ENCODE results near the gene POLR2E. TPM values are rescaled to one million over a fixed set of nuclear protein-coding genes. Genes with fewer than 3 reads are reported as not detected.

The POLR2E gene
- total and polyA plus RNA-seq, 2 of the 13 experiments (the other 11 are each of a cell fraction or from before 2014, with no cell fraction given), result 140 to 272 TPM

GRCh38 chr19:1050989-1051788, 44.0 kb downstream of the POLR2E start (continued):
- TF ChIP-seq SOX13 (IDR thresholded peaks at IDR 0.05), result no peak
- TF ChIP-seq SOX13 (CRISPR knock-in tag; conservative IDR thresholded peaks at IDR 0.05 in 1 of 2, IDR thresholded peaks at IDR 0.05 in 1 of 2), result peak in 1 of 2 experiments; percentile 15; a peak in 1 of 4 replicates
- TF ChIP-seq ZSCAN12 (CRISPR knock-in tag; IDR thresholded peaks at IDR 0.05), result peak; percentile 92
- 0 out of 2 replicates have a peak, but pooled peaks have one; percentile 46 for TF ChIP-seq ZNF550 (CRISPR knock-in tag; IDR thresholded peaks at IDR 0.05; ENCODE audit: borderline replicate concordance)
- TF ChIP-seq GABPA (IDR thresholded peaks at IDR 0.05; ENCODE audit: low read depth, low read length), result no peak
- peak; percentile 8; the same call in 1 of the 2 replicates for TF ChIP-seq GABPA (CRISPR knock-in tag; IDR thresholded peaks at IDR 0.05; ENCODE audit: low read depth)
- no peak for TF ChIP-seq RBM39 (IDR thresholded peaks at IDR 0.05; ENCODE audit: low read depth, low read length, poor library complexity, severe bottlenecking)
- TF ChIP-seq ZSCAN31 (CRISPR knock-in tag; IDR thresholded peaks at IDR 0.05; ENCODE audit: low read depth), result no peak
- TF ChIP-seq ZBTB7A (CRISPR knock-in tag; IDR thresholded peaks at IDR 0.05), result peak; percentile 93
- no peak for TF ChIP-seq SAFB2 (CRISPR knock-in tag; IDR thresholded peaks at IDR 0.05; ENCODE audit: borderline replicate concordance, low read depth)
- 0 out of 2 replicates have a peak, but pooled peaks have one; percentile 35 for TF ChIP-seq STAT5B (CRISPR knock-in tag; IDR thresholded peaks at IDR 0.05)
- peak; percentile 28 for TF ChIP-seq IKZF5 (CRISPR knock-in tag; IDR thresholded peaks at IDR 0.05)
- peak; percentile 83; the same call in 1 of the 2 replicates for TF ChIP-seq YEATS4 (CRISPR knock-in tag; IDR thresholded peaks at IDR 0.05; ENCODE audit: borderline replicate concordance)
- peak; percentile 39; the same call in 1 of the 2 replicates for TF ChIP-seq ZNF598 (CRISPR knock-in tag; IDR thresholded peaks at IDR 0.05; ENCODE audit: borderline replicate concordance)
- peak; percentile 23 for TF ChIP-seq KLF11 (CRISPR knock-in tag; IDR thresholded peaks at IDR 0.05)
- no peak; the same call in 1 of the 2 replicates for TF ChIP-seq KMT2A (CRISPR knock-in tag; IDR thresholded peaks at IDR 0.05)
- TF ChIP-seq ZSCAN20 (CRISPR knock-in tag; IDR thresholded peaks at IDR 0.05; ENCODE audit: borderline replicate concordance), result no peak; the same call in 1 of the 2 replicates
- TF ChIP-seq ZFP1 (CRISPR knock-in tag; IDR thresholded peaks at IDR 0.05), result 0 out of 2 replicates have a peak, but pooled peaks have one; percentile 5
- no peak for TF ChIP-seq ZNF644 (CRISPR knock-in tag; IDR thresholded peaks at IDR 0.05; ENCODE audit: low read depth)
- TF ChIP-seq ZSCAN9 (CRISPR knock-in tag; IDR thresholded peaks at IDR 0.05; ENCODE audit: borderline replicate concordance), result peak; percentile 35
- TF ChIP-seq ZFP82 (CRISPR knock-in tag; IDR thresholded peaks at IDR 0.05; ENCODE audit: borderline replicate concordance), result peak; percentile 56; the same call in 1 of the 2 replicates
- TF ChIP-seq, protein P1, sequence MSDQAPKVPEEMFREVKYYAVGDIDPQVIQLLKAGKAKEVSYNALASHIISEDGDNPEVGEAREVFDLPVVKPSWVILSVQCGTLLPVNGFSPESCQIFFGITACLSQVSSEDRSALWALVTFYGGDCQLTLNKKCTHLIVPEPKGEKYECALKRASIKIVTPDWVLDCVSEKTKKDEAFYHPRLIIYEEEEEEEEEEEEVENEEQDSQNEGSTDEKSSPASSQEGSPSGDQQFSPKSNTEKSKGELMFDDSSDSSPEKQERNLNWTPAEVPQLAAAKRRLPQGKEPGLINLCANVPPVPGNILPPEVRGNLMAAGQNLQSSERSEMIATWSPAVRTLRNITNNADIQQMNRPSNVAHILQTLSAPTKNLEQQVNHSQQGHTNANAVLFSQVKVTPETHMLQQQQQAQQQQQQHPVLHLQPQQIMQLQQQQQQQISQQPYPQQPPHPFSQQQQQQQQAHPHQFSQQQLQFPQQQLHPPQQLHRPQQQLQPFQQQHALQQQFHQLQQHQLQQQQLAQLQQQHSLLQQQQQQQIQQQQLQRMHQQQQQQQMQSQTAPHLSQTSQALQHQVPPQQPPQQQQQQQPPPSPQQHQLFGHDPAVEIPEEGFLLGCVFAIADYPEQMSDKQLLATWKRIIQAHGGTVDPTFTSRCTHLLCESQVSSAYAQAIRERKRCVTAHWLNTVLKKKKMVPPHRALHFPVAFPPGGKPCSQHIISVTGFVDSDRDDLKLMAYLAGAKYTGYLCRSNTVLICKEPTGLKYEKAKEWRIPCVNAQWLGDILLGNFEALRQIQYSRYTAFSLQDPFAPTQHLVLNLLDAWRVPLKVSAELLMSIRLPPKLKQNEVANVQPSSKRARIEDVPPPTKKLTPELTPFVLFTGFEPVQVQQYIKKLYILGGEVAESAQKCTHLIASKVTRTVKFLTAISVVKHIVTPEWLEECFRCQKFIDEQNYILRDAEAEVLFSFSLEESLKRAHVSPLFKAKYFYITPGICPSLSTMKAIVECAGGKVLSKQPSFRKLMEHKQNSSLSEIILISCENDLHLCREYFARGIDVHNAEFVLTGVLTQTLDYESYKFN (CRISPR knock-in tag; conservative IDR thresholded peaks at IDR 0.05), result peak; percentile 37
- TF ChIP-seq KLF6 (CRISPR knock-in tag; IDR thresholded peaks at IDR 0.05), result peak; percentile 56; the same call in 1 of the 2 replicates
- peak; percentile 89 for TF ChIP-seq ZNF563 (CRISPR knock-in tag; IDR thresholded peaks at IDR 0.05)
- peak; percentile 34 to 86; a peak in 3 of 4 replicates for TF ChIP-seq POLR2A (IDR thresholded peaks at IDR 0.05; ENCODE audit: insufficient read depth in 1 of 2, low read depth in 2 of 2, low read length in 2 of 2)
- TF ChIP-seq THAP11 (CRISPR knock-in tag; IDR thresholded peaks at IDR 0.05), result peak; percentile 39; the same call in 1 of the 2 replicates
- peak; percentile 44 for TF ChIP-seq AKAP8 (CRISPR knock-in tag; IDR thresholded peaks at IDR 0.05)
- peak; percentile 44; the same call in 1 of the 2 replicates for TF ChIP-seq ZNF614 (CRISPR knock-in tag; IDR thresholded peaks at IDR 0.05; ENCODE audit: borderline replicate concordance)
